GM12872 (cell line): ENCODE results near the gene ABHD8.

Source experiments
- CTCF ChIP-seq: IDR thresholded peaks from 3 replicates; pipeline ENCODE4 v1.5.1; 2011; ENCODE audit warnings: low read depth, mild to moderate bottlenecking, low read length, moderate library complexity; ENCODE audit not compliant: insufficient read depth

ABHD8 gene

DNA sequence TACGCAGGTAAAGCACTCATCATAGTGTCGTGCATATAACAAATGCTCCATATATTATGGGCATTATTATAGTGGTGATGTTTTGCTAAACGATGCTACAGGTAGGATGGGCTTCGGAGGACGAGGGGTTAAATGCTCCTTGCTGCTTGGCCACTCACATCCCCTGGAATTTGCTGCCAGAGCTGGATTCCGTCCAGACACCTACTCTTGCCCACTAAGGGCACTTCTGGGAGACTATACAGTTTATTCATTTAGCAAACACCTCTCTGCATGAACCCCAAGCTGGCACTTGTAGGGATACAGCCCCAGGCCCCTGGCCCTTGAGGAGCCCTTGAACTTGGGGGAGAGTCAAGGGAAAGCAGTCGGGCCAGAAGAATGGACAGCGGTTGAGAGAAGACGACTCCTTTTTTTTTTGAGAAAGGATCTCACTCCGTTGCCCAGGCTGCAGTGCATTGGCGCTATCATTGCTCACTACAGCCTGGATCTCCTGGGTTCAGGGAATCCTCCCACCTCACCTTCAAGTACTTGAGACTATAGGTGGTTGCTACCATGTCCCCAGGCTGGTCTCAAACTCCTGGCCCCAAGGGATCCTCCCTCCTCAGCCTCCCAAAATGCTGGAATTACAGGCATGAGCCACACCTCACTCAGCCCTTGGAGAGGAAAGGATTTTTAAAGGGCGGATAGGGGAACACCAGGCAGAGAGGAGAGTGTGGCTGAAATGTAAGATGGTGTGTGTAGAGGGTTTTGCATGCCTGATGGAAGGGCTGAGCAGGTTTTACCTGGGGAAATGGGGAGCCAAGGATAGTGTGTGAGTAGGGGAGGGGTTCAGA lies 1.4 kb upstream of the ABHD8 start:
- TF ChIP-seq CTCF, result no peak

DNA sequence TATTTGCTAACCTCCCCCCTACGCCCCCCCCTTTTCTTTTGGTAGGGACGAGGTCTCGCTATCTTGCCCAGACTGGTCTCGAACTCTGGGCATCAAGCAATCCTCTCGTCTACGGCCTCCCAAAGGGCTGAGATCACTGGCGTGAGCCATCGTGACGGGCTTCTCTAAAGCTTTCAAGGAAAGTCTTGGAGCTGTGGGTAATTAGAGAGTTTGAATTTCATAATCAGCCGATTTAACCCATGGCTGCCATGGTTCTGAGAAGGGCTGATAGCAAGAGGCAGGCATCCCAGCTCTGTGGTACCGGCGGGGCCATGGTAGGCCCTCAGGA lies 679 bp upstream of the ABHD8 start:
- no peak for TF ChIP-seq CTCF

- TF ChIP-seq CTCF, result no peak
Measured at GRCh38 chr19:17302391-17303166, 646 bp downstream of the ABHD8 start.

- no peak for TF ChIP-seq CTCF
Measured at GRCh38 chr19:17300992-17301619, 2.1 kb downstream of the ABHD8 start.

- no peak for TF ChIP-seq CTCF
Measured at GRCh38 chr19:17296976-17297375, 6.2 kb downstream of the ABHD8 start.

- no peak for TF ChIP-seq CTCF
Measured at GRCh38 chr19:17296273-17296672, 7.0 kb downstream of the ABHD8 start.
